GM10266 (cell line): ENCODE data around the gene IZUMO4.

Source experiments
- DNase-seq: peaks from one replicate; pipeline ENCODE4 v3.0.0; 2012; ENCODE audit errors: extremely low spot score
- CTCF ChIP-seq: IDR thresholded peaks from 2 replicates; pipeline ENCODE4 v1.5.1; 2012; ENCODE audit warnings: mild to moderate bottlenecking, low read depth; ENCODE audit not compliant: control insufficient read depth, insufficient read depth; ENCODE audit errors: missing control alignments

The IZUMO4 gene

GRCh38 chr19:2109046-2109864 lies 12.5 kb downstream of the IZUMO4 start:
- DNase-seq: no peak
- TF ChIP-seq CTCF: no peak

GRCh38 chr19:2110822-2111221 lies 14.1 kb downstream of the IZUMO4 start:
- no peak for DNase-seq
- TF ChIP-seq CTCF: peak; percentile 20

- no peak for TF ChIP-seq CTCF
- DNase-seq: no peak
Measured at GRCh38 chr19:2111425-2111824, 14.7 kb downstream of the IZUMO4 start.

GRCh38 chr19:2111886-2112285 lies 15.2 kb downstream of the IZUMO4 start:
- no peak for DNase-seq
- no peak for TF ChIP-seq CTCF

GRCh38 chr19:2112516-2113320 lies 16.0 kb downstream of the IZUMO4 start:
- TF ChIP-seq CTCF: no peak
- no peak for DNase-seq

- DNase-seq: no peak
- no peak for TF ChIP-seq CTCF
Measured at GRCh38 chr19:2113439-2114211, 16.9 kb downstream of the IZUMO4 start.
